ENCODE results near the gene PRAMEF6. TPM values are rescaled to one million over a fixed set of nuclear protein-coding genes. Genes with fewer than 3 reads are reported as not detected.
"Not testable (repeated sequence)": the region's sequence is repeated elsewhere in the genome, so short reads cannot be mapped to it uniquely, and the experiment has no call there.

The PRAMEF6 gene
- polyA plus RNA-seq (2011; rRNA removed) (not detected in 2 replicates), polyA plus RNA-seq (2017; fragmentation: RNase III; extraction: RNeasy Plus Mini Kit Qiagen cat#74134 plus additional on column Dnase treatment) (not detected in 3 replicates), polyA minus RNA-seq (2011; rRNA and poly(A)+ RNA removed) (not detected in 2 replicates)
- polyA plus RNA-seq (2012; cell fraction: cytosol; rRNA removed) = not detected in 2 replicates
- not detected in 2 replicates for polyA plus RNA-seq (2012; cell fraction: nucleus; rRNA removed)

- H3K4me3 ChIP-seq; DNase-seq (ENCODE audit: low read depth in 1 of 2, low spot score in 1 of 2); POLR2A ChIA-PET; H3K4me1 ChIP-seq; CTCF ChIA-PET; H3K9me3 ChIP-seq; FAIRE-seq; H3K27ac ChIP-seq; ATAC-seq; H3K4me2 ChIP-seq: not testable (repeated sequence)
- 14% methylated on average over 4 of the region's 4 CpGs for WGBS (ENCODE audit: missing lambda C conversion rate)
Observed at GRCh38 chr1:12947480-12947879, at the start of gene PRAMEF6. PRAMEF6 (minus strand) TSS chr1:12947580; CDS start chr1:12942518, 5,062 bp downstream.

DNA sequence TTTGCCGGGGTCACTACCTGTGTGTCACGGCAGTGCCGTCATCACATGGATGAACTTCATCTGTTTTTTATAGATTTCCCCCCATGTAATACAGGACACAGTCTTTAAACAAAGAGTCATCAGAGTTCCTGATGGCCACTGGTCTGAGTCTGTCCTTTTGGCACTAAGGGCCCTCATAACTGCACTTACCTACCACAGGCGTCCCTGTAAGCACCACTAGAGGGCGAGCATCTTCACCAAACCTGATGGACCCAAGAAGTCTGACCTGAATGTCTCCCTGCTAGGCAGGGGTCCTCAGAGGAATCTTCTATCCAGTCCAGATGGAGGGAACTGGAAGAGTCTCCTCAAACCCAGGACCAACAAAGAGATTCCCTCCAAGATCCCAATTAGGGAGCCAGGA is 23.0 kb downstream of the PRAMEF6 start:
- CTCF ChIA-PET, FAIRE-seq: not testable (repeated sequence)
- 20% methylated on average over 3 of the region's 5 CpGs for WGBS (ENCODE audit: missing lambda C conversion rate)

DNA sequence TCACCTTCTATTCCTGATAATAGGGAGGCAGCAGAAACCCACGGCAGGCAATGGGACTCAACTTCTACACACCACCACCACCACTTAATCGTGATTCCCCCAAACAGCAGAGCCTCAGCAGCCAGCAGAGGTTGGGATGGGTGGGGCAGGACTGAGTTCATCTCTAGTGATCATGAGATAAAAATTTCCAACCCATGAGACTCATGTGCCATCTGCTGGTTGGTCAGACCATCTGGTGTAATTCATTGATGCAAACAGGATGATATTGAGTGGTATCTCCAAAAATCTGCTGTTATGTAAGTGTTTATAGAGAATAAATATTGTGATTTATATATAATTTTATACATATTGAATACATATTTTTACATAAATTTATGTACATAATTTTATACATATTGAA is 25.6 kb downstream of the PRAMEF6 start:
- H3K4me3 ChIP-seq, CTCF ChIA-PET, H3K9me3 ChIP-seq, H3K4me2 ChIP-seq, H3K4me1 ChIP-seq, FAIRE-seq, H3K27ac ChIP-seq, POLR2A ChIA-PET: not testable (repeated sequence)
- TF ChIP-seq RAD21 (conservative IDR thresholded peaks at IDR 0.05 in 1 of 2, IDR thresholded peaks at IDR 0.05 in 1 of 2) = 0 out of 5 replicates have a peak, but pooled peaks of 1 of the 2 experiments have one; percentile 5
- 0% methylated on average over 2 of the region's 2 CpGs for WGBS (ENCODE audit: missing lambda C conversion rate)
- ATAC-seq = peak in 1 of 2 experiments; percentile 60; a peak in 2 of 6 replicates
- DNase-seq (ENCODE audit: low read depth in 1 of 2, low spot score in 1 of 2) = peak in 1 of 2 experiments; percentile 1

More for the DNA sequence above, 23.0 kb downstream of the PRAMEF6 start:
- H3K4me1 ChIP-seq; DNase-seq (ENCODE audit: low read depth in 1 of 2, low spot score in 1 of 2); POLR2A ChIA-PET; H3K27ac ChIP-seq; H3K9me3 ChIP-seq; H3K4me2 ChIP-seq; H3K4me3 ChIP-seq: not testable (repeated sequence)
- peak in 1 of 2 experiments; percentile 72; a peak in 4 of 6 replicates for ATAC-seq

- H3K27ac ChIP-seq; POLR2A ChIA-PET; H3K4me2 ChIP-seq; H3K4me3 ChIP-seq; ATAC-seq; FAIRE-seq; H3K9me3 ChIP-seq; CTCF ChIA-PET; DNase-seq (ENCODE audit: low read depth in 1 of 2, low spot score in 1 of 2); H3K4me1 ChIP-seq: not testable (repeated sequence)
- WGBS (ENCODE audit: missing lambda C conversion rate) = no CpG with 5 or more reads among the region's 1 CpG
Observed at GRCh38 chr1:12916310-12916709, 31.1 kb downstream of the PRAMEF6 start, which contains the start of gene PRAMEF7. PRAMEF7 (plus strand) TSS chr1:12916610; CDS start chr1:12917693, 1,083 bp downstream.

GRCh38 chr1:12903793-12904572 is 43.4 kb downstream of the PRAMEF6 start:
- ATAC-seq; CTCF ChIA-PET; POLR2A ChIA-PET; H3K27ac ChIP-seq; H3K9me3 ChIP-seq; H3K4me3 ChIP-seq; DNase-seq (ENCODE audit: low read depth in 1 of 2, low spot score in 1 of 2); H3K4me2 ChIP-seq; H3K4me1 ChIP-seq; FAIRE-seq: not testable (repeated sequence)
- WGBS (ENCODE audit: missing lambda C conversion rate) = 6% methylated on average over 2 of the region's 5 CpGs

DNA sequence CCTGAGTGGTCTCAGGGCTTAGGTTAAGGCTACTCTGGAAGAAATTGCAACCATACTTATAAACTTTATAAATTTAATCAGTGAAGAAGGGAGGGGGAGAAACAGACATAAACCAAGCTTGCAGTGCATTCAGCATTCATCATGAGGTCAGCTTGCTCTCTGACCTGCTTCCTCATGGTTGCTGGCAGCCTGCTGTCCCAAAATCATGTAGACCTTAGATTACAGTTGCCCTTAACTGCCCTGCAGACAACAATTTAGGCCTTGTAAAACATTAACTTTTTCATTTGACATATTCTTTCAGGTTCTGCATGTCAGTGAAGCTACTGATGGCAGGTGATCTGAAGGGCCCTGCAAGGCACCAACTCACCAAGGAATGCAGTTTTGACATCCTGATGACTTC is 48.2 kb downstream of the PRAMEF6 start:
- POLR2A ChIA-PET = not testable (repeated sequence)

DNA sequence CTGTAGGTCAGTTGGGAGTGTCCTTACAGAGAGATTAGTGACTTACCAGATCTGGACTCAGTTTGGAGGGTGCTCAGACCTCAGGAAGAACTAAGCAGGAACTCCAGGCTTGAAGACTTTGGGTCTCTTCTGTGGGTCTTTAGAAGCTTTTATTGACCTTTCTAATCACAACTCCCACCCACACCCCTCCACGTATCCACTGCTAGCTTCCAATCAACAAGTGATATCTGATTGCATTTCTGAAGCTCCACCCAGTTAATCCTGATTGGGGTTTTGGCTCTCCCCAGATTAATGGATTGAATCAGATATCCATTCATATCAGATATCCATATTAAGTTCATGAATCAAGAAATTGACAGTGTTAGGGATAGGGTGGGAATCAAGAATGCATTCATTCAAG is 49.2 kb downstream of the PRAMEF6 start, which contains the start of gene PRAMEF10:
TSS of gene PRAMEF10 (minus strand) at position 101 of the 400 bp plus-strand sequence. CDS start 2,423 bp downstream, outside the sequence.
- no CpG with 5 or more reads among the region's 1 CpG for WGBS (ENCODE audit: missing lambda C conversion rate)

More for the DNA sequence above, 48.2 kb downstream of the PRAMEF6 start:
- H3K9me3 ChIP-seq; ATAC-seq; DNase-seq (ENCODE audit: low read depth in 1 of 2, low spot score in 1 of 2); H3K4me1 ChIP-seq; CTCF ChIA-PET; H3K4me2 ChIP-seq; FAIRE-seq; H3K4me3 ChIP-seq; H3K27ac ChIP-seq: not testable (repeated sequence)

More for the DNA sequence above, 49.2 kb downstream of the PRAMEF6 start, which contains the start of gene PRAMEF10:
- H3K4me1 ChIP-seq; CTCF ChIA-PET; H3K4me2 ChIP-seq; FAIRE-seq; H3K4me3 ChIP-seq; H3K9me3 ChIP-seq; POLR2A ChIA-PET; DNase-seq (ENCODE audit: low read depth in 1 of 2, low spot score in 1 of 2); H3K27ac ChIP-seq; ATAC-seq: not testable (repeated sequence)

Small RNAs within 50 kb of the gene (small RNA-seq; reads per million reads assigned to genes)
- 0 reads per million in 6 experiments for gene RNU6-1072P

Other genes with a start within 250 kb of the PRAMEF6 start
- not detected in 2 replicates for gene AADACL3, start 231.5 kb downstream of the PRAMEF6 start, polyA plus RNA-seq (2011; rRNA removed)
- not detected in 3 replicates for gene AADACL3, start 231.5 kb downstream of the PRAMEF6 start, polyA plus RNA-seq (2017; fragmentation: RNase III; extraction: RNeasy Plus Mini Kit Qiagen cat#74134 plus additional on column Dnase treatment)
- not detected in 2 replicates for gene CFAP107, start 201.4 kb downstream of the PRAMEF6 start, polyA plus RNA-seq (2011; rRNA removed)
- not detected in 3 replicates for gene CFAP107, start 201.4 kb downstream of the PRAMEF6 start, polyA plus RNA-seq (2017; fragmentation: RNase III; extraction: RNeasy Plus Mini Kit Qiagen cat#74134 plus additional on column Dnase treatment)
- not detected in 2 replicates for gene PRAMEF12, start 173.8 kb downstream of the PRAMEF6 start, polyA plus RNA-seq (2011; rRNA removed)
- not detected in 3 replicates for gene PRAMEF12, start 173.8 kb downstream of the PRAMEF6 start, polyA plus RNA-seq (2017; fragmentation: RNase III; extraction: RNeasy Plus Mini Kit Qiagen cat#74134 plus additional on column Dnase treatment)
- gene PRAMEF1, start 156.2 kb downstream of the PRAMEF6 start, polyA plus RNA-seq (2011; rRNA removed) = not detected in 2 replicates
- gene PRAMEF1, start 156.2 kb downstream of the PRAMEF6 start, polyA plus RNA-seq (2017; fragmentation: RNase III; extraction: RNeasy Plus Mini Kit Qiagen cat#74134 plus additional on column Dnase treatment) = not detected in 3 replicates
- not detected in 2 replicates for gene PRAMEF11, start 116.2 kb downstream of the PRAMEF6 start, polyA plus RNA-seq (2011; rRNA removed)
- not detected in 3 replicates for gene PRAMEF11, start 116.2 kb downstream of the PRAMEF6 start, polyA plus RNA-seq (2017; fragmentation: RNase III; extraction: RNeasy Plus Mini Kit Qiagen cat#74134 plus additional on column Dnase treatment)
- gene HNRNPCL1, start 98.9 kb downstream of the PRAMEF6 start, polyA plus RNA-seq (2011; rRNA removed) = not detected in 2 replicates
- gene HNRNPCL1, start 98.9 kb downstream of the PRAMEF6 start, polyA plus RNA-seq (2017; fragmentation: RNase III; extraction: RNeasy Plus Mini Kit Qiagen cat#74134 plus additional on column Dnase treatment) = not detected in 3 replicates
- not detected in 2 replicates for gene PRAMEF2, start 90.5 kb downstream of the PRAMEF6 start, polyA plus RNA-seq (2011; rRNA removed)
- gene PRAMEF2, start 90.5 kb downstream of the PRAMEF6 start, polyA plus RNA-seq (2017; fragmentation: RNase III; extraction: RNeasy Plus Mini Kit Qiagen cat#74134 plus additional on column Dnase treatment) = not detected in 3 replicates
- not detected in 2 replicates for gene PRAMEF4, start 61.4 kb downstream of the PRAMEF6 start, polyA plus RNA-seq (2011; rRNA removed)
- not detected in 3 replicates for gene PRAMEF4, start 61.4 kb downstream of the PRAMEF6 start, polyA plus RNA-seq (2017; fragmentation: RNase III; extraction: RNeasy Plus Mini Kit Qiagen cat#74134 plus additional on column Dnase treatment)
- gene PRAMEF10, start 49.3 kb downstream of the PRAMEF6 start, polyA plus RNA-seq (2011; rRNA removed) = not detected in 2 replicates
- gene PRAMEF10, start 49.3 kb downstream of the PRAMEF6 start, polyA plus RNA-seq (2017; fragmentation: RNase III; extraction: RNeasy Plus Mini Kit Qiagen cat#74134 plus additional on column Dnase treatment) = not detected in 3 replicates
- not detected in 2 replicates for gene PRAMEF7, start 31.0 kb downstream of the PRAMEF6 start, polyA plus RNA-seq (2011; rRNA removed)
- not detected in 3 replicates for gene PRAMEF7, start 31.0 kb downstream of the PRAMEF6 start, polyA plus RNA-seq (2017; fragmentation: RNase III; extraction: RNeasy Plus Mini Kit Qiagen cat#74134 plus additional on column Dnase treatment)
- 0.05 TPM in 1 of 2 replicates, not detected in the other for gene PRAMEF27, start 109.0 kb upstream of the PRAMEF6 start, polyA plus RNA-seq (2011; rRNA removed)
- not detected in 3 replicates for gene PRAMEF27, start 109.0 kb upstream of the PRAMEF6 start, polyA plus RNA-seq (2017; fragmentation: RNase III; extraction: RNeasy Plus Mini Kit Qiagen cat#74134 plus additional on column Dnase treatment)
- not detected in 2 replicates for gene HNRNPCL3, start 113.2 kb upstream of the PRAMEF6 start, polyA plus RNA-seq (2011; rRNA removed)
- gene HNRNPCL3, start 113.2 kb upstream of the PRAMEF6 start, polyA plus RNA-seq (2017; fragmentation: RNase III; extraction: RNeasy Plus Mini Kit Qiagen cat#74134 plus additional on column Dnase treatment) = not detected in 3 replicates
- gene PRAMEF25, start 123.2 kb upstream of the PRAMEF6 start, polyA plus RNA-seq (2011; rRNA removed) = not detected in 2 replicates
- gene PRAMEF25, start 123.2 kb upstream of the PRAMEF6 start, polyA plus RNA-seq (2017; fragmentation: RNase III; extraction: RNeasy Plus Mini Kit Qiagen cat#74134 plus additional on column Dnase treatment) = not detected in 3 replicates
- gene HNRNPCL2, start 169.3 kb upstream of the PRAMEF6 start, polyA plus RNA-seq (2011; rRNA removed) = not detected in 2 replicates
- not detected in 3 replicates for gene HNRNPCL2, start 169.3 kb upstream of the PRAMEF6 start, polyA plus RNA-seq (2017; fragmentation: RNase III; extraction: RNeasy Plus Mini Kit Qiagen cat#74134 plus additional on column Dnase treatment)
- not detected in 2 replicates for gene PRAMEF26, start 208.4 kb upstream of the PRAMEF6 start, polyA plus RNA-seq (2011; rRNA removed)
- gene PRAMEF26, start 208.4 kb upstream of the PRAMEF6 start, polyA plus RNA-seq (2017; fragmentation: RNase III; extraction: RNeasy Plus Mini Kit Qiagen cat#74134 plus additional on column Dnase treatment) = not detected in 3 replicates
- not detected in 2 replicates for gene HNRNPCL4, start 218.1 kb upstream of the PRAMEF6 start, polyA plus RNA-seq (2011; rRNA removed)
- not detected in 3 replicates for gene HNRNPCL4, start 218.1 kb upstream of the PRAMEF6 start, polyA plus RNA-seq (2017; fragmentation: RNase III; extraction: RNeasy Plus Mini Kit Qiagen cat#74134 plus additional on column Dnase treatment)
- not detected in 2 replicates for gene PRAMEF9, start 224.3 kb upstream of the PRAMEF6 start, polyA plus RNA-seq (2011; rRNA removed)
- gene PRAMEF9, start 224.3 kb upstream of the PRAMEF6 start, polyA plus RNA-seq (2017; fragmentation: RNase III; extraction: RNeasy Plus Mini Kit Qiagen cat#74134 plus additional on column Dnase treatment) = not detected in 3 replicates

Data from A549 (cell line).